Endodermal cell (in vitro differentiated cells): ENCODE results near the gene ACADVL. TPM values are rescaled to one million over a fixed set of nuclear protein-coding genes. Genes with fewer than 3 reads are reported as not detected.

Experiments used
- DNase-seq: peaks from one replicate; pipeline ENCODE4 v3.0.0-alpha.2; 2017
- H3K27ac ChIP-seq: 2 replicates; pipeline ENCODE4 v1.5.1; 2013; ENCODE audit warnings: mild to moderate bottlenecking, low read depth, low read length, moderate library complexity
- H3K27me3 ChIP-seq: 2 replicates; pipeline ENCODE4 v1.6.1; 2013; ENCODE audit warnings: mild to moderate bottlenecking, low read length, moderate library complexity; ENCODE audit not compliant: insufficient read depth, control insufficient read depth, poor library complexity, severe bottlenecking
- H3K36me3 ChIP-seq: 2 replicates; pipeline ENCODE4 v1.7.0; 2013; ENCODE audit warnings: mild to moderate bottlenecking, low read length, moderate library complexity; ENCODE audit not compliant: control insufficient read depth, insufficient read depth
- H3K4me1 ChIP-seq: one replicate; pipeline ENCODE4 v1.7.0; 2013; ENCODE audit warnings: low read length; ENCODE audit not compliant: control insufficient read depth, insufficient read depth
- H3K4me3 ChIP-seq: 2 replicates; pipeline ENCODE4 v1.5.1; 2013; ENCODE audit warnings: mild to moderate bottlenecking, low read length, moderate library complexity
- H3K9ac ChIP-seq: 2 replicates; pipeline ENCODE4 v1.6.1; 2013; ENCODE audit warnings: mild to moderate bottlenecking, low read length, moderate library complexity; ENCODE audit not compliant: poor library complexity, severe bottlenecking; ENCODE audit errors: extremely low read depth
- H3K9me3 ChIP-seq: 2 replicates; pipeline ENCODE4 v1.6.1; 2013; ENCODE audit warnings: mild to moderate bottlenecking, low read length, moderate library complexity; ENCODE audit not compliant: control insufficient read depth
- H3K27ac Mint-ChIP-seq: 2 replicates; pipeline ENCODE4 v1.8.0; 2020; ENCODE audit warnings: mixed read lengths
- H3K27me3 Mint-ChIP-seq: 2 replicates; pipeline ENCODE4 v1.8.0; 2021; ENCODE audit warnings: mild to moderate bottlenecking, mixed read lengths; ENCODE audit not compliant: insufficient read depth
- H3K36me3 Mint-ChIP-seq: 2 replicates; pipeline ENCODE4 v1.8.0; 2020; ENCODE audit warnings: low read depth, mixed read lengths
- H3K4me1 Mint-ChIP-seq: 2 replicates; pipeline ENCODE4 v1.8.0; 2020; ENCODE audit warnings: mixed read lengths
- H3K4me3 Mint-ChIP-seq: 2 replicates; pipeline ENCODE4 v1.8.0; 2020; ENCODE audit warnings: mild to moderate bottlenecking, moderate library complexity, mixed read lengths
- H3K9me3 Mint-ChIP-seq: 2 replicates; pipeline ENCODE4 v1.8.0; 2020; ENCODE audit warnings: mild to moderate bottlenecking, mixed read lengths
- CTCF ChIP-seq: fragments of 200-600 bp; sonication (generic); conservative IDR thresholded peaks from 2 replicates; pipeline ENCODE4 v1.5.0; 2021; ENCODE audit warnings: antibody characterized with exemption, mild to moderate bottlenecking
- WGBS, 2 experiments: methylation state at CpG; one replicate each; pipeline versions ENCODE4 v1.1.5 to v1.1.7; 2013; ENCODE audit warnings: missing lambda C conversion rate in 2 of 2, mixed read lengths in 1 of 2; ENCODE audit not compliant: insufficient coverage in 1 of 2, insufficient read length in 1 of 2; 5-methylcytosine and 5-hydroxymethylcytosine counted together
- microRNA-seq: library from miRNA; unstranded; fragments of <30 nt; microRNA quantifications from one replicate; pipeline ENCODE4 v1.2.0, GENCODE V29; 2020; ENCODE audit warnings: borderline microRNAs expressed
- total RNA-seq, 2 donors: library from RNA; stranded (reverse); fragmentation: NEBNext Ultra II Directional in 1 of 2; extraction: Animal tissue kit (Norgen Biotek cat#: 25700) in 1 of 2; gene quantifications; 2 replicates in 1 of 2; 3 replicates in 1 of 2; pipeline ENCODE4 v1.2.1, GENCODE V29; 2021

Gene ACADVL
- total RNA-seq, 2 donors from 2014 or later: 337 to 459 TPM

GRCh38 chr17:7263801-7264078 lies 44.0 kb downstream of the ACADVL start:
- peaks cover 9% of the 10 kb centered on the region for H3K36me3 ChIP-seq
- H3K9me3 ChIP-seq: no peaks in the 10 kb centered on the region
- Mint-ChIP-seq H3K4me3 (peak overlapping the region; percentile 98), H3K27ac (peak overlapping the region; percentile 95), H3K27me3 (no peaks in the 10 kb centered on the region), H3K4me1 (peaks cover 12% of the 10 kb centered on the region), H3K36me3 (peaks cover 10% of the 10 kb centered on the region), H3K9me3 (no peaks in the 10 kb centered on the region)
- 67 to 70% methylated on average over 4 of the region's 4 CpGs for WGBS, 2 experiments
- H3K9ac ChIP-seq: no peak overlapping the region
- no peak for DNase-seq
- H3K4me1 ChIP-seq: no peaks in the 10 kb centered on the region
- H3K4me3 ChIP-seq: peak overlapping the region; percentile 73
- H3K27ac ChIP-seq: no peak overlapping the region
- no peak for TF ChIP-seq CTCF
- H3K27me3 ChIP-seq: peaks cover 36% of the 10 kb centered on the region

- no peaks in the 10 kb centered on the region for H3K36me3 ChIP-seq
- DNase-seq: no peak
- TF ChIP-seq CTCF: no peak
Observed at GRCh38 chr17:7266784-7267183, 47.0 kb downstream of the ACADVL start.

More at GRCh38 chr17:7266784-7267183, 47.0 kb downstream of the ACADVL start:
- H3K27me3 Mint-ChIP-seq: no peaks in the 10 kb centered on the region
- Histone ChIP-seq H3K9ac (no peak overlapping the region), H3K27me3 (peaks cover 20% of the 10 kb centered on the region), H3K27ac (no peak overlapping the region), H3K9me3 (no peaks in the 10 kb centered on the region), H3K4me1 (no peaks in the 10 kb centered on the region), H3K4me3 (no peak overlapping the region)
- 93% methylated on average over 1 of the region's 1 CpG; no CpG with 5 or more reads in 1 of the 2 experiments for WGBS, 2 experiments
- peaks cover 2% of the 10 kb centered on the region for H3K36me3 Mint-ChIP-seq
- no peak overlapping the region for H3K4me3 Mint-ChIP-seq
- peaks cover 12% of the 10 kb centered on the region for H3K4me1 Mint-ChIP-seq
- no peak overlapping the region for H3K27ac Mint-ChIP-seq
- H3K9me3 Mint-ChIP-seq: no peaks in the 10 kb centered on the region

Small RNA genes lying within 50 kb of the gene (microRNA-seq; reads per million reads assigned to microRNA genes)
- 118 reads per million, percentile 75 among the genes with 10 or more reads in this experiment for gene MIR324

Other genes with a start within 250 kb of the ACADVL start
- gene ALOX12, start 223.9 kb upstream of the ACADVL start, total RNA-seq: under 1 TPM; 0.46 to 0.92 TPM
- 100 to 1,000 TPM; 233 to 277 TPM for gene RNASEK, start 207.3 kb upstream of the ACADVL start, total RNA-seq
- 1 to 10 TPM; 2.9 to 7.0 TPM for gene BCL6B, start 196.9 kb upstream of the ACADVL start, total RNA-seq
- 10 to 100 TPM; 18.8 to 19.9 TPM for gene SLC16A13, start 183.9 kb upstream of the ACADVL start, total RNA-seq
- under 1 TPM; 0.24 to 0.44 TPM for gene SLC16A11, start 175.8 kb upstream of the ACADVL start, total RNA-seq
- gene CLEC10A, start 139.7 kb upstream of the ACADVL start, total RNA-seq: not detected
- gene ASGR2, start 105.1 kb upstream of the ACADVL start, total RNA-seq: under 1 TPM in 1 of 2 donors, not detected in 1; 0.44 TPM
- gene ASGR1, start 40.6 kb upstream of the ACADVL start, total RNA-seq: 10 to 100 TPM in 1 of 2 donors, 1 to 10 TPM in 1; 6.8 to 14.2 TPM
- 10 to 100 TPM; 35.1 to 68.5 TPM for gene DLG4, start 102 bp upstream of the ACADVL start, total RNA-seq
- gene DVL2, start 14.6 kb downstream of the ACADVL start, total RNA-seq: 100 to 1,000 TPM in 1 of 2 donors, 10 to 100 TPM in 1; 98.2 to 116 TPM
- gene PHF23, start 19.5 kb downstream of the ACADVL start, total RNA-seq: 10 to 100 TPM; 67.3 to 71.6 TPM
- gene GABARAP, start 22.5 kb downstream of the ACADVL start, total RNA-seq: 100 to 1,000 TPM; 264 to 317 TPM
- gene CTDNEP1, start 31.8 kb downstream of the ACADVL start, total RNA-seq: 100 to 1,000 TPM; 123 to 125 TPM
- gene ELP5, start 32.3 kb downstream of the ACADVL start, total RNA-seq: 10 to 100 TPM; 45.3 to 68.0 TPM
- gene CLDN7, start 42.5 kb downstream of the ACADVL start, total RNA-seq: 100 to 1,000 TPM; 142 to 149 TPM
- gene SLC2A4, start 61.8 kb downstream of the ACADVL start, total RNA-seq: 1 to 10 TPM; 2.2 to 5.4 TPM
- 10 to 100 TPM in 1 of 2 donors, 1 to 10 TPM in 1; 6.6 to 15.9 TPM for gene YBX2, start 74.7 kb downstream of the ACADVL start, total RNA-seq
- gene EIF5A, start 87.7 kb downstream of the ACADVL start, total RNA-seq: 100 to 1,000 TPM; 488 to 556 TPM
- gene GPS2, start 95.4 kb downstream of the ACADVL start, total RNA-seq: 10 to 100 TPM; 43.6 to 47.2 TPM
- gene NEURL4, start 109.4 kb downstream of the ACADVL start, total RNA-seq: 10 to 100 TPM; 51.3 to 52.7 TPM
- gene ACAP1, start 116.6 kb downstream of the ACADVL start, total RNA-seq: 1 to 10 TPM; 4.5 to 8.4 TPM
- 1 to 10 TPM; 7.1 to 8.4 TPM for gene KCTD11, start 132.2 kb downstream of the ACADVL start, total RNA-seq
- gene TMEM95, start 135.2 kb downstream of the ACADVL start, total RNA-seq: not detected
- gene TNK1, start 161.2 kb downstream of the ACADVL start, total RNA-seq: 10 to 100 TPM; 11.0 to 11.7 TPM
- 10 to 100 TPM; 21.0 to 26.2 TPM for gene PLSCR3, start 174.6 kb downstream of the ACADVL start, total RNA-seq
- gene TMEM256, start 184.2 kb downstream of the ACADVL start, total RNA-seq: 100 to 1,000 TPM; 133 to 175 TPM
- 100 to 1,000 TPM in 1 of 2 donors, 10 to 100 TPM in 1; 78.5 to 121 TPM for gene NLGN2, start 187.9 kb downstream of the ACADVL start, total RNA-seq
- under 1 TPM; 0.46 to 0.49 TPM for gene SPEM1, start 200.4 kb downstream of the ACADVL start, total RNA-seq
- gene SPEM2, start 205.7 kb downstream of the ACADVL start, total RNA-seq: not detected
- not detected for gene SPEM3, start 208.9 kb downstream of the ACADVL start, total RNA-seq
- 1 to 10 TPM; 6.5 to 8.6 TPM for gene TMEM102, start 215.5 kb downstream of the ACADVL start, total RNA-seq
- 1 to 10 TPM; 4.0 to 8.8 TPM for gene FGF11, start 219.6 kb downstream of the ACADVL start, total RNA-seq
- gene CHRNB1, start 225.1 kb downstream of the ACADVL start, total RNA-seq: 10 to 100 TPM in 1 of 2 donors, 1 to 10 TPM in 1; 8.7 to 11.6 TPM